GM12878 (cell line): ENCODE results near the gene LRRC66.

Experiments used
- BACH1 ChIP-seq: fragments of 450-650 bp; IDR thresholded peaks from 2 replicates; pipeline ENCODE4 v1.6.1; 2017; ENCODE audit warnings: mild to moderate bottlenecking, borderline replicate concordance
- E2F4 ChIP-seq: IDR thresholded peaks from 2 replicates; pipeline ENCODE4 v1.6.1; 2012; ENCODE audit warnings: low read depth, low read length, improper control_type of control experiment
- HDAC6 ChIP-seq: fragments of 200-600 bp; sonication (generic); IDR thresholded peaks from one replicate; pipeline ENCODE4 v1.8.0; 2017; ENCODE audit warnings: antibody characterized with exemption; ENCODE audit not compliant: unreplicated experiment
- RAD21 ChIP-seq: IDR thresholded peaks from 2 replicates; pipeline ENCODE4 v1.6.1; 2011; ENCODE audit warnings: mild to moderate bottlenecking, low read depth, low read length, moderate library complexity; ENCODE audit not compliant: insufficient read depth
- SMARCA5 ChIP-seq: fragments of 450-650 bp; IDR thresholded peaks from 2 replicates; pipeline ENCODE4 v1.6.1; 2017; ENCODE audit warnings: mild to moderate bottlenecking
- ZNF592 ChIP-seq: fragments of 450-650 bp; IDR thresholded peaks from 2 replicates; pipeline ENCODE4 v1.6.1; 2017; ENCODE audit warnings: mild to moderate bottlenecking, moderate library complexity
- TF ChIP-seq, protein P1 (sequence below), 3 experiments: IDR thresholded peaks in 2 of 3; conservative IDR thresholded peaks in 1 of 3; 2 replicates each; pipeline ENCODE4 v1.5.1; 2011; ENCODE audit warnings: low read depth in 3 of 3, low read length in 3 of 3, mild to moderate bottlenecking in 3 of 3, control low read depth in 2 of 3, moderate library complexity in 2 of 3, inconsistent platforms in 1 of 3, mixed read lengths in 1 of 3; ENCODE audit not compliant: control insufficient read depth in 2 of 3, insufficient read depth in 1 of 3; ENCODE audit errors: extremely low read depth in 1 of 3

GRCh38 chr4:51997647-51998046, 22.5 kb downstream of the LRRC66 start:
- TF ChIP-seq, protein P1, sequence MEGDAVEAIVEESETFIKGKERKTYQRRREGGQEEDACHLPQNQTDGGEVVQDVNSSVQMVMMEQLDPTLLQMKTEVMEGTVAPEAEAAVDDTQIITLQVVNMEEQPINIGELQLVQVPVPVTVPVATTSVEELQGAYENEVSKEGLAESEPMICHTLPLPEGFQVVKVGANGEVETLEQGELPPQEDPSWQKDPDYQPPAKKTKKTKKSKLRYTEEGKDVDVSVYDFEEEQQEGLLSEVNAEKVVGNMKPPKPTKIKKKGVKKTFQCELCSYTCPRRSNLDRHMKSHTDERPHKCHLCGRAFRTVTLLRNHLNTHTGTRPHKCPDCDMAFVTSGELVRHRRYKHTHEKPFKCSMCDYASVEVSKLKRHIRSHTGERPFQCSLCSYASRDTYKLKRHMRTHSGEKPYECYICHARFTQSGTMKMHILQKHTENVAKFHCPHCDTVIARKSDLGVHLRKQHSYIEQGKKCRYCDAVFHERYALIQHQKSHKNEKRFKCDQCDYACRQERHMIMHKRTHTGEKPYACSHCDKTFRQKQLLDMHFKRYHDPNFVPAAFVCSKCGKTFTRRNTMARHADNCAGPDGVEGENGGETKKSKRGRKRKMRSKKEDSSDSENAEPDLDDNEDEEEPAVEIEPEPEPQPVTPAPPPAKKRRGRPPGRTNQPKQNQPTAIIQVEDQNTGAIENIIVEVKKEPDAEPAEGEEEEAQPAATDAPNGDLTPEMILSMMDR (IDR thresholded peaks at IDR 0.05 in 2 of 3, conservative IDR thresholded peaks at IDR 0.05 in 1 of 3; ENCODE audit: control insufficient read depth in 2 of 3, extremely low read depth in 1 of 3, insufficient read depth in 1 of 3, low read depth in 3 of 3, low read length in 3 of 3) = no peak
- TF ChIP-seq E2F4 (no peak), BACH1 (no peak), ZNF592 (no peak), RAD21 (no peak), SMARCA5 (no peak), HDAC6 (no peak)
